ENCODE measurements around the gene XK.
"Not testable (repeated sequence)": the region's sequence is repeated elsewhere in the genome, so short reads cannot be mapped to it uniquely, and the experiment has no call there.

The XK gene

GRCh38 chrX:37685381-37686359, at the start of gene XK:
XK (plus strand) TSS chrX:37685791; CDS start chrX:37685962, 171 bp downstream.
- no peak for DNase-seq (ENCODE audit: low read depth in 2 of 2)

- no peak for DNase-seq (ENCODE audit: low read depth in 2 of 2)
Measured at GRCh38 chrX:37638047-37638446, 47.5 kb upstream of the XK start.

DNA sequence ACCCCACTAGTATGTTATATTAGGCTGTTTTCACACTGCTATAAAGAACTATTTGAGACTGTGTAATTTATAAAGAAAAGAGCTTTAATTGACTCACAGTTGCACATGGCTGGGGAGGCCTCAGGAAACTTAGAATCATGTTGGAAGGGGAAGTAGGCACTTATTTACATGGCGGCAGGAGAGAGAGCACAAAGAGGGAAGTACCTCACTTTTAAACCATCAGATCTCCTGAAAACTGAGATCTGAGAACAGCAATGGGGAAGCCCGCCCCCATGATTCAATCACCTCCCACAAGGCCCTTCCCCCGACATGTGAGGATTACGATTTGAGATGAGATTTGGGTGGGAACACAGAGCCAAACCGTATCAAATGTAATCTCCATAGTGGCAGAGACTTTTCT, 45.4 kb upstream of the XK start:
- DNase-seq (ENCODE audit: low read depth in 2 of 2), result no peak

DNA sequence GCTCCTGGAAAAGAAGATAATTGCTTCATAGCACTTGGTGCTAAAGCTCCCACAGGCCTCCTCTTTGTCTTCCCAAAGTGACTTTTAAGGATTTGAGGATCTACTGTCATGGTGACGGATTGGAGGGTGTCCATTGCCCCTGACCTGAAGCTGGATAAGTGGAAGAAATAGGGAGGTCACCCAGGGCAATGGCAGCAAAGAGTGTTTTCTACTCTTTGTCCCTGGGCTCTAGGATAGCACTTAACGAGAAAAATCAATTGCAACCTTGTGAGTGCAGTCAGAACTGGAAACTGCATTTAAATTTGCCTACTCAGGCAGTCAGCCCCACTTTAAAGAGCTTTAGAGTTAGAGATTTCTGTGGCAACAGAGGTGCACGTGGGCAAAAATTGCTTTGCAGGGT, 43.7 kb upstream of the XK start:
- no peak for DNase-seq (ENCODE audit: low read depth in 2 of 2)

DNA sequence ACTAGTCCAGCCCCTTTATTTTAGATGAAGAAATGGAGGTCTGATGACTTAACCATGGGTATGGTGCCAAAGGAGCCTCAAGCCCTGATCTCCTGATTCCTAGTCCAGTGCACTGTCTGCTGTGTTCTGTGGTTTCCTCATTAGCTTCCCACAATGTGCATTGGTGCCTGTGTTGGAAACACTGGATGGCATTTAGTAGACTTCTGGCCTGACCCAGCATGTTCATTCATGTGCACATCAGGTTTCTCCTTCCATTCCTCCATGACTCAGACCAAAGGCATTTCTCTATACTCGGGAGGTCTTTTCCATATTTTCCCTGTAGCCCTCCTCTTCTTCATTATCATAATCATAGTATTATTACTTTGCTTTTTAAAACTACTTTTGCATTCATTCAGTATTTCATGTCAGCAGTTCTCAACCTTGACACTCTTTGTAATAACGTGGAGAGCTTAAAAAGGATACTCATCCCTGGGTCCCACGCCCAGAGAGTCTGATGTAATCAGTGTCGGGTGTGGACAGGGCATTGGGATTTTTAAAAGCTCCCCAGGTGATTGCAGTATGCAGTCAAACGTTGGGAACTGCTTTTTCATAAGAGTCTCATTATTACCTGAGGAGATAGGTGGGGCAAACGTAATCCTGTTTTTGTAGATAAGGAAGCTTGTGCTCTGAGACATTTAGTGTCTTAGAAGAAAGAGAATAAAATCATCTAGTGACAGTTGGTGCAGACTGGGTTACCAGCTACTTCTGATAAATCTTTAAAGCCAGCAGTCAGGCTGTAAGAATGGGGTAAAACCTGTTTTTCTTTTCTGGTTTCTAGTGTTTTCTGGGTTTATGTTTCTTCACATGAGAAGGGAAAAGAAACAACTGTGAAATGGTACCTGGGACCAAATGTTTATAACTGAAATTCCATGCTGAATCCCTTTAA, 40.9 kb upstream of the XK start:
- DNase-seq (ENCODE audit: low read depth in 2 of 2), result no peak

- DNase-seq (ENCODE audit: low read depth in 2 of 2), result no peak
Measured at GRCh38 chrX:37646254-37646653, 39.3 kb upstream of the XK start.

DNA sequence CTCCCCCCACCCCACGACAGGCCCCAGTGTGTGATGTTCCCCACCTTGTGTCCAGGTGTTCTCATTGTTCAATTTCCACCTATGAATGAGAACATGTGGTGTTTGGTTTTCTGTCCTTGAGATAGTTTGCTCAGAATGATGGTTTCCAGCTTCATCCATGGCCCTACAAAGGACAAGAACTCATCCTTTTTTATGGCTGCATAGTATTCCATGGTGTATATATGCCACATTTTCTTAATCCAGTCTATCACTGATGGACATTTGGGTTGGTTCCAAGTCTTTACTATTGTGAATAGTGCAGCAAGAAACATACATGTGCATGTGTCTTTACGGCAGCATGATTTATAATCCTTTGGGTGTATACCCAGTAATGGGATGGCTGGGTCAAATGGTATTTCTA, 34.7 kb upstream of the XK start:
- not testable (repeated sequence) for DNase-seq (ENCODE audit: low read depth in 2 of 2)

DNA sequence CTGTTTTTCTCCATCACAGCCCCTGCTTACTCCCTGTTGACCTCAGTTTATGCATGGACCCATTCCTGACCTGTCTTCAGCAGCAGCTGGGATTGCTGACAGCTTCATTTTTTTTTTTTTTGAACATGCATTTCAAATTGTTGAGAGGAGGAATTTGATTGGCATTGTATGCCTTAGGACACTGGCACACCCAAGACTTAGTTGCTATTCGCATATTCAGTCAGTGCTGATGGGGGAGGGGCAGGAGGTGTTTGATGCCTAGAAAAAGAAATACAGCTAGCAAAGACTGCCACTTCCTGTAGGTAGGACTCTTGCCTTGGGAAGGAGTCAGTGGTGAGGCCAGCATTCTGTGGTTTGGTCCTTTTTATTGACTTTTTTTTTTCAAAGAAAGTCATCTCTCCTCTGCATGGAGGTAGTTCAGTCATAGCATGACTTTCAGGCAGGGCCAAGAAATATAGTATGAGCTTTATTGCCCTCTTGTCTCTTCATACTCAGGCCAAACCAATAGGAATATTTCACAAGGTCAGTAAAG, 33.6 kb upstream of the XK start:
- DNase-seq (ENCODE audit: low read depth in 2 of 2), result no peak

GRCh38 chrX:37652589-37653231, 32.9 kb upstream of the XK start:
- DNase-seq (ENCODE audit: low read depth in 2 of 2), result no peak

GRCh38 chrX:37653397-37654085, 32.0 kb upstream of the XK start:
- no peak for DNase-seq (ENCODE audit: low read depth in 2 of 2)

DNA sequence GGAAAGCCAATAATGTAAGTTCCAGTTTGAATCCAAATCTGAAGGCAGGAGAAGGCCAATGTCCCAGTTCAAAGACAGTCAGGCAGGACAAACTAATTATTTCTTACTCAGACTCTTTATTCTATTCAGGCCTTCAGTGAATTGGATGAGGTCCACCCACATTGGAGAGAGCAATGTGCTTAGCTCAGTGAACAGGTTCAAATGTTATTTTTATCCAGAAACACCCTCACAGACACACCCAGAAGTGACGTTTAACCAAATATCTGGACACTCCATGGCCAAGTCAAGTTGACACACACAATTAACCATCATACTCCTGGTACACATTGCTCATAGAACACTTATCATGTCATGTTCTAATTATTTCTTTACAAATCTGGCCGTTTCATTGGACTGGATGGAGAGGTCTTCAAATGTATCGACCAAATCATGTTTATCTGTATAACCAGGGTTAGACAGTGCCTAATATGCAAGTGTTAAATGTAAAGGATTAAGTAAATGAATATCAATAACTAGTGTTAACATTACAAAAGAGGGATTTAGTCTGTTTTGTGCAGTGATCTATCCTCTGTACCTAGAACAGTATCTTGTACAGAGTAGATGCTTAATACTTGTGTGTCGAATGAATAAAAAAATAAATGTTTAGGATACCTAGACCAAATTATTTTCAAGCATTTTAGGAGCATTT, 27.1 kb upstream of the XK start:
- no peak for DNase-seq (ENCODE audit: low read depth in 2 of 2)

- DNase-seq (ENCODE audit: low read depth in 2 of 2), result no peak
Measured at GRCh38 chrX:37659047-37659446, 26.5 kb upstream of the XK start.

DNA sequence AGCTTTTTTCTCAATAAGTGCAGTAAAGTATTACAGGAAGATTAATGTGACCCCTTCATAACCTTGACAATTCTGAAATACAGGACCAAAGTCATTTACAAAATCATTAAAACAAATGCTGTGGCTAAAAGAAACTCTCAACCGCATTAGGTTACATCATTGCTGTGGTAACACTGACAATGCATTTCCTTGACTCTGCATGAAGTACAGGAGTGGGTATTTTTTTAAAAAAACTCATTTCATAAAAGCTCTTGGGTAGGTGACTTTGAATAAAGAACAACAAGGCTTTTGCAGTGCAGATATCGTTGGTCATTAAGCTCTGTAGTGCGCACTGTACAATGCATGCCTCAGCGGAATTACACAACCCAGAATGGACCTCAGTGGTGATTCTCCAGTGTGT, 23.4 kb upstream of the XK start:
- no peak for DNase-seq (ENCODE audit: low read depth in 2 of 2)

- no peak for DNase-seq (ENCODE audit: low read depth in 2 of 2)
Measured at GRCh38 chrX:37666516-37666915, 19.1 kb upstream of the XK start.

GRCh38 chrX:37667141-37667540, 18.4 kb upstream of the XK start:
- DNase-seq (ENCODE audit: low read depth in 2 of 2), result no peak

DNA sequence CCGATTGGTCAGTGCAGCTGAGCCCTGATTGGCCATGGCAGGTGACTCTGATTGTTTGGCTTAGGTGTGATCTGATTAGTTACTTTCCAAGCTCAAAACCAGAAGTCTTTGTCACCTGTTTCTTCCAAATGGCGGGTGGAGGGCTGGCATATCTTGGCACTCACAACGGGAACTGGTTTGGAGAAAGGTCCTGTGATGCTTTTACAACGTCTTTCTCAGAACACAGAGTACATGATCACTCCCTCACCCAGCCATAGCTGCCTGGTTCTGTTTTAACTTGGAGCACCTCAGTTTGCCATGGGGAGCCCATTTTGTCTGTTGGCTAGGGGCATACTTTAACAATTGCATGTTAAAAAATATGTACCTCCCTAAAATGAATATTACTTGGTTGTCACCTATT, 13.0 kb upstream of the XK start:
- no peak for DNase-seq (ENCODE audit: low read depth in 2 of 2)

DNA sequence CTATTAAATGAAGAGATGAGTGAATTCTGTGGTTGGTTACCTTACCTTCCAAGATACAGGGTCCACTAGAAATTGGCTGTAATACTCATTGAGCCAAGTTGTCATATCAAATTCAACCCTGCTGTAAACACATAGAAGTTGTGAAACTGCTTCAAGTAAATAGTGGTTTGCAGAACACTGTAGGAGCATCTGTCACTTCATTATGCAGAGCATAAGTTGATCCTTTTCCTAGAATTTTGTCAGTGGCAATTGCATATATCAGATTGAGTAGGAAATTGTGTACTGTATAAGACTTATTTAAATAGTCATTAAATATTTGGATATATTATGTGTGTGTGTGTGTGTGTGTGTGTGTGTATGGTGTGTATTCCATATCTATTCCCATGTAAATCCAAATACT, 8.8 kb upstream of the XK start:
- DNase-seq (ENCODE audit: low read depth in 2 of 2), result no peak

- no peak for DNase-seq (ENCODE audit: low read depth in 2 of 2)
Measured at GRCh38 chrX:37677243-37677642, 8.3 kb upstream of the XK start.

GRCh38 chrX:37677765-37678164, 7.8 kb upstream of the XK start:
- no peak for DNase-seq (ENCODE audit: low read depth in 2 of 2)

DNA sequence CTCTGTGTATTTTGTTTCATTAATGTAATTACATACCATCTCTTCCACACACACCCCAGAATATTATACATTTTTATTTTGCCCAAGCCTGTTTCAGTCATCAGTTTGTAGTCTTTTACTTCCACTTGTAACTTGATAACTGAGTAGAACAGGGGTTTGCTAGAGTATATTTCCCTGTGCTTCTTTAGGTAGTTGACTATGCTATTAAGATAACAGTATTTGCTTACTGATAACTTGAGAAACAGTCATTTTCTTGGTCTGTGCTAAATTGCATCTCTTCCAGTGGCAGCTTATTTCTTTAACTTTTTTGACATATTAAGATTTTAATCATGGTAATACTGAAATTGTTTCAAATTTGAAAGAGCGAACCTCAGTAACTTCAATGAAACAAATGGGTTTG, 7.0 kb upstream of the XK start:
- DNase-seq (ENCODE audit: low read depth in 2 of 2), result no peak

DNA sequence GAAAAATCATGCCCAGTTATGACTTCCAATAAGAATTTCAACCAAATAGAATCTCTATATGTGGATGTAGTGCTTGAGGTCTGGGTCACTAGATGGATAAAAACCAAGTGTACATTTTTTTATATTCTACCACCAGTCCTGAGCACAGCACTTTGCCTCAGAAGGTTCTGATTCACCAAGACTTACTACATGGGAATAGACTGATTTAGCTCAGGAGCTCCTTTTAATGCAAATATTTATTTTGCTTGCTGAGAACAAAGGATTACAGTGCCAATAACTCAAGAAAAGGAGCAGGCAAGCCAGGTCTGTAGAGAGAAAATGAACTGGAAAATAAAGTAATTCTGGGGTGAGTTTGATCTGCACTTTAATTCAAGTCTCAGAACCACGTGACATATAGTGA, 6.4 kb upstream of the XK start:
- DNase-seq (ENCODE audit: low read depth in 2 of 2), result no peak
